ENCODE data around the gene SMCO2. TPM values are rescaled to one million over a fixed set of nuclear protein-coding genes. Genes with fewer than 3 reads are reported as not detected.

SMCO2 gene
- total RNA-seq, 2 experiments from 2014 or later = not detected

GRCh38 chr12:27502021-27502435 is 55.5 kb downstream of the SMCO2 start:
- intact Hi-C loops (cut with micrococcal nuclease; ENCODE audit: unreplicated experiment) = no loop called here
- CTCF ChIA-PET (ENCODE audit: unreplicated experiment) = no interaction called here

GRCh38 chr12:27504507-27504906 is 58.0 kb downstream of the SMCO2 start:
- ChIA-PET CTCF (ENCODE audit: unreplicated experiment) (no interaction called here), POLR2A (interaction anchor here (1.2 kb wide), 1 partner anchor 34 kb away, joined by 3 read pairs; no protein-coding TSS in a partner anchor)
- DNase-seq (ENCODE audit: low spot score) = no peak
- Histone ChIP-seq H3K9me2 (ENCODE audit: insufficient read depth, low read length) (no peaks in the 10 kb centered on the region), H3K79me2 (ENCODE audit: insufficient read depth, low read depth, low read length) (no peaks in the 10 kb centered on the region), H3K4me3 (ENCODE audit: low read depth, low read length, poor library complexity, severe bottlenecking) (no peak overlapping the region), H3K4me1 (ENCODE audit: insufficient read depth, low read length, poor library complexity, severe bottlenecking) (no peaks in the 10 kb centered on the region), H3K4me2 (ENCODE audit: low read length) (no peak overlapping the region), H2AFZ (ENCODE audit: low read length) (no peak overlapping the region), H3K27ac (ENCODE audit: low read depth, low read length, poor library complexity, severe bottlenecking) (no peak overlapping the region), H3K9me3 (ENCODE audit: low read length) (no peaks in the 10 kb centered on the region; the same call in 1 of the 2 replicates), H3K36me3 (ENCODE audit: insufficient read depth, low read length) (no peaks in the 10 kb centered on the region), H4K20me1 (ENCODE audit: insufficient read depth, low read length) (no peaks in the 10 kb centered on the region)
- TF ChIP-seq CTCF (conservative IDR thresholded peaks at IDR 0.05; ENCODE audit: low read length) = no peak
- intact Hi-C loops (cut with micrococcal nuclease; ENCODE audit: unreplicated experiment) = no loop called here
- no TSS peak for BruUV-seq (replicated peaks)

More at GRCh38 chr12:27502021-27502435, 55.5 kb downstream of the SMCO2 start:
- Histone ChIP-seq H3K4me1 (ENCODE audit: insufficient read depth, low read length, poor library complexity, severe bottlenecking) (no peaks in the 10 kb centered on the region), H3K9me3 (ENCODE audit: low read length) (no peaks in the 10 kb centered on the region; the same call in 1 of the 2 replicates), H3K36me3 (ENCODE audit: insufficient read depth, low read length) (no peaks in the 10 kb centered on the region), H4K20me1 (ENCODE audit: insufficient read depth, low read length) (no peaks in the 10 kb centered on the region), H3K79me2 (ENCODE audit: insufficient read depth, low read depth, low read length) (no peaks in the 10 kb centered on the region), H3K4me2 (ENCODE audit: low read length) (no peak overlapping the region), H2AFZ (ENCODE audit: low read length) (no peak overlapping the region), H3K4me3 (ENCODE audit: low read depth, low read length, poor library complexity, severe bottlenecking) (no peak overlapping the region), H3K9me2 (ENCODE audit: insufficient read depth, low read length) (no peaks in the 10 kb centered on the region), H3K27ac (ENCODE audit: low read depth, low read length, poor library complexity, severe bottlenecking) (no peak overlapping the region)
- no TSS peak for BruUV-seq (replicated peaks)
- TF ChIP-seq EZH2phosphoT487 (IDR thresholded peaks at IDR 0.05; ENCODE audit: borderline replicate concordance, low read depth, low read length) (no peak), CTCF (conservative IDR thresholded peaks at IDR 0.05; ENCODE audit: low read length) (no peak)
- DNase-seq (ENCODE audit: low spot score) = no peak
- POLR2A ChIA-PET = interaction anchor here (0.6 to 1.4 kb wide), 2 partner anchors 21 to 1511 kb away, joined by 3 to 5 read pairs; partner anchors contain the start of gene PPFIBP1

GRCh38 chr12:27505109-27505508 is 58.6 kb downstream of the SMCO2 start:
- no peak for TF ChIP-seq EZH2phosphoT487 (IDR thresholded peaks at IDR 0.05; ENCODE audit: borderline replicate concordance, low read depth, low read length)
- no peak for TF ChIP-seq CTCF (conservative IDR thresholded peaks at IDR 0.05; ENCODE audit: low read length)
- H3K79me2 ChIP-seq (ENCODE audit: insufficient read depth, low read depth, low read length) = no peaks in the 10 kb centered on the region
- no peaks in the 10 kb centered on the region for H3K4me1 ChIP-seq (ENCODE audit: insufficient read depth, low read length, poor library complexity, severe bottlenecking)
- no peak overlapping the region for H2AFZ ChIP-seq (ENCODE audit: low read length)
- H3K9me2 ChIP-seq (ENCODE audit: insufficient read depth, low read length) = no peaks in the 10 kb centered on the region
- no peaks in the 10 kb centered on the region for H4K20me1 ChIP-seq (ENCODE audit: insufficient read depth, low read length)
- BruUV-seq (replicated peaks) = no TSS peak
- no peak for DNase-seq (ENCODE audit: low spot score)
- no peaks in the 10 kb centered on the region for H3K36me3 ChIP-seq (ENCODE audit: insufficient read depth, low read length)
- no peak overlapping the region for H3K4me3 ChIP-seq (ENCODE audit: low read depth, low read length, poor library complexity, severe bottlenecking)
- H3K4me2 ChIP-seq (ENCODE audit: low read length) = no peak overlapping the region
- POLR2A ChIA-PET = interaction anchor here (1.2 kb wide), 1 partner anchor 35 kb away, joined by 3 read pairs; no protein-coding TSS in a partner anchor
- H3K27ac ChIP-seq (ENCODE audit: low read depth, low read length, poor library complexity, severe bottlenecking) = no peak overlapping the region
- intact Hi-C loops (cut with micrococcal nuclease; ENCODE audit: unreplicated experiment) = no loop called here
- CTCF ChIA-PET (ENCODE audit: unreplicated experiment) = no interaction called here
- H3K9me3 ChIP-seq (ENCODE audit: low read length) = no peaks in the 10 kb centered on the region; the same call in 1 of the 2 replicates
